Forelimb muscle (tissue), 1 donor: ENCODE results near the gene WDSUB1. TPM values are rescaled to one million over a fixed set of nuclear protein-coding genes. Genes with fewer than 3 reads are reported as not detected.

Experiments used
- DNase-seq: peaks from one replicate; pipeline ENCODE4 v3.0.0-alpha.2; 2013; ENCODE audit warnings: low read depth
- polyA plus RNA-seq: library from polyadenylated mRNA; unstranded; fragments of 120-200 nt; gene quantifications from one replicate; pipeline ENCODE4 v1.2.1, GENCODE V29; 2013; ENCODE audit not compliant: insufficient read length

The WDSUB1 gene
- polyA plus RNA-seq, 1 donor: 8.3 TPM

DNA sequence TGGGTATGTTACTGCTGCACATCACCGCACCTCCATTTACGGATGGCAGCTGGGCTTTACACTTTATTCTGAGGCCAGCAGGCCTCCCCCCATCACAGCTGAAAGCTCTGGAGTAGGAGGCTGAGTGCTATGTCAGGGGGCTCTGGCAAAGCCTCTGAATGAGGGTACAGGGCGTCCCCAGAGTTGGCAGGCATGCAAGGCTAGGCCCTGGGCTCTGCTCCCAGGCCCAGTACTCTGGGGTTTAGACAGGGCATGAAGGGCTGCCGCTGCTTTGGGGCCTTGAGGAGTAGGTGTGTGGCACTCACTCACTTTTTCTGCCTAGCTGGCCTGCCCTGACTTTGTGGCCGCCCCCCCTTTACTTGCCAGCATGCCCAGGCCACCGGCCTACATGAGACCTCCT lies 90.8 kb downstream of the WDSUB1 start:
- no peak for DNase-seq

DNA sequence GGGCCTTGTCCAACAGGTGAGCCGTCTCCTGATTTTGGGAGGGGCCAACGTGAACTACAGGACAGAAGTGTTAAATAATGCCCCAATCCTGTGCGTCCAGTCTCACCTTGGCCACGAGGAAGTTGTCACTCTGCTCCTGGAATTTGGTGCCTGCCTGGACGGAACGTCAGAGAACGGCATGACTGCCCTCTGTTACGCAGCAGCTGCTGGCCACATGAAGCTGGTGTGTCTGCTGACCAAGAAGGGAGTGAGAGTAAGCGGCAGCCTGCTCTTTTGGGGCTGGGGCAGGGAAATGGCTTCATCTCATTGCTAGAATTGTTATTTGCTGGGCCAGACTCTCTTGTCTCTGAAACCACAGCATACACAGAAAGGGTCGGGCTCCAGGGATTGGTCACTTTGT lies 92.3 kb downstream of the WDSUB1 start:
- DNase-seq: no peak

- no peak for DNase-seq
These were observed 92.7 kb downstream of the WDSUB1 start for GRCh38 chr2:159193791-159194190.

DNA sequence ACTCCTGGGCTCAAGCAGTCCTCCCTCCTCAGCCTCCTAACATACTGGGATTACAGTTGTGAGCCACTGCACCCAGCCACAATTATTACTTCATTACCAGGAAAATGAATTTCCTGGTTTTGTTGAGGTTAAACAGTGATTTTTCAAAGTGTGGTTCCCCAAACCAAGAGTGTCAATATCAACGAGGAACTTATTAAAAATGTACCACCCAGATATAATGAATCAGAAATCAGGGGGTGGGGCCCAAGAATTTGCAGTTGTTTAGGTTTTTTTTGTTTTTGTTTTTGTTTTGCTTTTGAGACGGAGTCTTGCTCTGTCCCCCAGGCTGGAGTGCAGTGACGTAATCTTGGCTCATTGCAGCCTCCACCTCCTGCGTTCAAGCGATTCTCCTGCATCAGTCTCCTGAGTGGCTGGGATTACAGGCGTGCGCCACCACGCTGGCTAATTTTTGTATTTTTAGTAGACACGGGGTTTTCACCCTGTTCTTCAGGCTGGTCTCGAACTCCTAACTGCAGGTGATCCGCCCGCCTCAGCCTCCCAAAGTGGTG lies 94.1 kb downstream of the WDSUB1 start:
- no peak for DNase-seq

GRCh38 chr2:159188449-159188848 lies 98.1 kb downstream of the WDSUB1 start:
- no peak for DNase-seq

DNA sequence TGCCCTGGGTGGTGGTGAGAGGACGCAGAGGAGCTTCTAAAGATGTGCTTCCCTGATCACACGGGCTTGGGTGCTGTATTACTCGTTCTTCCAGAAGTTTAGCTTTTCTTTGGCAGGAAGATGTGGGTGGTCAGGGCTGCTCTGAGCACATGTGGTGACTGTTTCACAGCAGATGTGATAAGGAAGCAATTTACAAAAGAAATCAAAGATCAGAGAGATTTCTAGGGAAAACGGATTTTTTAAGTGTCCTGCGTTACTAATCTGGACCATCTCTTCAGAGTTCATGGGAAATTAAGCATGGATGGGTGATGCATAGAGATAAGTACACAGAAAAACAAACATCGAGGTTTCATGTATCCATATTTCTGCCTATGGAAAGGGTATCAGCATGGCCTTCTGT lies 99.4 kb downstream of the WDSUB1 start:
- DNase-seq: no peak

- DNase-seq: no peak
These were observed 100.0 kb downstream of the WDSUB1 start for GRCh38 chr2:159186462-159186861.
